HG03432 (cell line): Measurements from ENCODE around the gene RNF225.
"Not testable (repeated sequence)": the region's sequence is repeated elsewhere in the genome, so short reads cannot be mapped to it uniquely, and the experiment has no call there.

ENCODE experiments used
- ATAC-seq: cut with Tn5 transposase; IDR thresholded peaks from one replicate; pipeline ENCODE4 v1.9.1; 2021; ENCODE audit warnings: mild to moderate bottlenecking, moderate library complexity; ENCODE audit not compliant: unreplicated experiment

Gene RNF225

GRCh38 chr19:58407658-58408151 is 12.2 kb downstream of the RNF225 start:
- no peak for ATAC-seq

- ATAC-seq: peak; percentile 92
Observed at GRCh38 chr19:58408152-58409009, 12.9 kb downstream of the RNF225 start, which contains the start of gene ZNF584. Gene ZNF584, plus strand, starts transcription at chr19:58408649. Its CDS starts 499 bp downstream, at chr19:58409148.

GRCh38 chr19:58409010-58409790 is 13.7 kb downstream of the RNF225 start:
- ATAC-seq: peak; percentile 12

- ATAC-seq: no peak
Observed at GRCh38 chr19:58416604-58417003, 21.1 kb downstream of the RNF225 start.

- no peak for ATAC-seq
Observed at GRCh38 chr19:58417071-58417470, 21.6 kb downstream of the RNF225 start.

GRCh38 chr19:58428617-58429016 is 33.2 kb downstream of the RNF225 start:
- no peak for ATAC-seq

GRCh38 chr19:58429745-58430144 is 34.3 kb downstream of the RNF225 start:
- no peak for ATAC-seq

GRCh38 chr19:58434217-58434616 is 38.8 kb downstream of the RNF225 start:
- ATAC-seq: no peak

- ATAC-seq: peak; percentile 95
Observed at GRCh38 chr19:58439576-58440554, 44.4 kb downstream of the RNF225 start, which contains the start of gene ZNF132. Gene ZNF132, minus strand, starts transcription at chr19:58440153. Its CDS starts 332 bp downstream, at chr19:58439821.

- ATAC-seq: no peak
Observed at GRCh38 chr19:58440556-58440955, 45.1 kb downstream of the RNF225 start.

- not testable (repeated sequence) for ATAC-seq
Observed at GRCh38 chr19:58442986-58443385, 47.5 kb downstream of the RNF225 start.
